A673 (cell line): ENCODE measurements around the gene OGFOD1.

Source experiments
- EZH2 ChIP-seq: fragments of 200-600 bp; sonication (generic); IDR thresholded peaks from 2 replicates; pipeline ENCODE4 v1.6.1; 2017; ENCODE audit warnings: borderline replicate concordance, low read depth, mild to moderate bottlenecking, mixed read lengths, antibody characterized with exemption, low read length; ENCODE audit not compliant: poor library complexity, severe bottlenecking
- TF ChIP-seq, protein P1 (sequence below): fragments of 300-800, 200-600 bp; sonication (generic); conservative IDR thresholded peaks from 2 replicates; pipeline ENCODE4 v1.5.1; 2017; ENCODE audit warnings: low read depth, mild to moderate bottlenecking, antibody characterized with exemption, low read length, moderate library complexity, mixed read lengths

DNA sequence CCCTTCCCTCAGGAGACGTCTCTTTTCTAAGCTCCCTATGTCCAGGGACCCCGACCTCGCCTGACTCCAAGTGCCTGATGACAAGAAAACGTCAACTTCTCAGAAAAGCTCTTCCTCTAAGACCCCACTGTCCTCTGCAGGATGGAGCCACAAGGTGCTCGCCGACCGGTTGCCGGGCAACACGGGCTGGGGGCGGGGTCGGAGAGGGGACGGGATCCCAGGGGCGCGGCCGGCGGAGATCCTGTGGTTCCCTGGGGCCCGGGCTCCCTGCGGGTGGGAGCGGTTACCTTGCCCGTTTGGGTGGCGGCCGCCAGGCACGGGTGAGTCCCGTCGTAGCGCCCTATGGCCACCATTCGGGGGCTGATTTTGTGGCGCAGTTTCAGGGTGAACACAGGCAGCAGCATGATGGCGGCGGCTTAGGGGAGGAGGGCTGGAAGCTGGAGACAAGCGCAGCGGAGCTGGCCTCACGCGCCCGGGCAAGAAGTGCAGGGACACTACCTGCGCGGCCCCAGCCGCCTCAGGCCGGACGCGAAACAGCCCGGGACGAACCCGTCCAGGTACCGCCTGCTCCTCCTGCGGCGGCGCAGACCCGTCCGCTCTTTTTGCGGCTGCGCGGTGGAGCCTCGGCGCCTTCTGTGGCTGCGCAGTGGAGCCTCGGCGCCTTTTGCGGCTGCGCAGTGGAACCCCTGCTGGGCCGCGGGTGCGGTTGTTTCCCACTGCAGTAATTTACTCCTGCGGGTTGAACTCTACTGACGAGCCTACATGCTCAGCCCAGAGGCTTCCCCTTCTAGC, 68.3 kb downstream of the OGFOD1 start, which contains the start of gene BBS2:
- TF ChIP-seq, protein P1, sequence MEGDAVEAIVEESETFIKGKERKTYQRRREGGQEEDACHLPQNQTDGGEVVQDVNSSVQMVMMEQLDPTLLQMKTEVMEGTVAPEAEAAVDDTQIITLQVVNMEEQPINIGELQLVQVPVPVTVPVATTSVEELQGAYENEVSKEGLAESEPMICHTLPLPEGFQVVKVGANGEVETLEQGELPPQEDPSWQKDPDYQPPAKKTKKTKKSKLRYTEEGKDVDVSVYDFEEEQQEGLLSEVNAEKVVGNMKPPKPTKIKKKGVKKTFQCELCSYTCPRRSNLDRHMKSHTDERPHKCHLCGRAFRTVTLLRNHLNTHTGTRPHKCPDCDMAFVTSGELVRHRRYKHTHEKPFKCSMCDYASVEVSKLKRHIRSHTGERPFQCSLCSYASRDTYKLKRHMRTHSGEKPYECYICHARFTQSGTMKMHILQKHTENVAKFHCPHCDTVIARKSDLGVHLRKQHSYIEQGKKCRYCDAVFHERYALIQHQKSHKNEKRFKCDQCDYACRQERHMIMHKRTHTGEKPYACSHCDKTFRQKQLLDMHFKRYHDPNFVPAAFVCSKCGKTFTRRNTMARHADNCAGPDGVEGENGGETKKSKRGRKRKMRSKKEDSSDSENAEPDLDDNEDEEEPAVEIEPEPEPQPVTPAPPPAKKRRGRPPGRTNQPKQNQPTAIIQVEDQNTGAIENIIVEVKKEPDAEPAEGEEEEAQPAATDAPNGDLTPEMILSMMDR: no peak
- no peak for TF ChIP-seq EZH2
